Gastrocnemius medialis (tissue), 4 donors: ENCODE data around the gene TNFSF13. TPM values are rescaled to one million over a fixed set of nuclear protein-coding genes. Genes with fewer than 3 reads are reported as not detected.

Experiments
- ATAC-seq, 2 donors: fragments of 150-250 bp; one replicate each; pipeline ENCODE4 v1.9.1; 2016
- DNase-seq, 2 donors: peaks; one replicate each; pipeline ENCODE4 v3.0.0-alpha.2; 2019
- H3K27ac ChIP-seq, 4 donors: fragments of 200-600 bp; sonication (generic); 1 replicate in 1 of 4; 2 replicates in 3 of 4; pipeline ENCODE4 v1.5.1; 2016 to 2018; ENCODE audit warnings: mild to moderate bottlenecking in 2 of 4, moderate library complexity in 1 of 4
- H3K27me3 ChIP-seq, 3 donors: fragments of 200-600 bp; sonication (generic) in 2 of 3; 1 replicate in 1 of 3; 2 replicates in 2 of 3; pipeline versions ENCODE4 v1.5.1 to v1.6.0; 2016 to 2019; ENCODE audit warnings: mild to moderate bottlenecking in 1 of 3, moderate library complexity in 1 of 3
- H3K36me3 ChIP-seq, 2 donors: fragments of 200-600 bp; sonication (generic) in 1 of 2; one replicate each; pipeline ENCODE4 v1.5.1; 2017 to 2018
- H3K4me1 ChIP-seq, 2 donors: fragments of 200-600 bp; sonication (generic) in 1 of 2; one replicate each; pipeline ENCODE4 v1.5.1; 2016 to 2017; ENCODE audit warnings: mild to moderate bottlenecking in 2 of 2
- H3K4me3 ChIP-seq, 4 donors: fragments of 200-600 bp; sonication (generic) in 3 of 4; 1 replicate in 1 of 4; 2 replicates in 3 of 4; pipeline ENCODE4 v1.5.1; 2016 to 2019; ENCODE audit warnings: mild to moderate bottlenecking in 2 of 4
- H3K9me3 ChIP-seq, 3 donors: fragments of 200-600 bp; sonication (generic) in 2 of 3; 1 replicate in 1 of 3; 2 replicates in 2 of 3; pipeline ENCODE4 v1.5.1; 2016 to 2019
- POLR2A ChIP-seq, 2 donors: fragments of 450-650 bp; IDR thresholded peaks; one replicate each; pipeline ENCODE4 v1.6.1; 2017; ENCODE audit warnings: antibody characterized with exemption in 2 of 2, mild to moderate bottlenecking in 2 of 2, moderate library complexity in 2 of 2
- in situ Hi-C, 4 donors: fragments of 200-750 bp; cut with MboI; loops; one replicate each; pipeline versions ENCODE4 v1.15.0 to v1.8.0; 2017; ENCODE audit warnings: low sequenced_read_pairs in 4 of 4
- intact Hi-C: fragments of 100-400 bp; cut with DNase I; formaldehyde crosslinking; loops from one replicate; pipeline ENCODE4 v1.15.1; 2023; ENCODE audit warnings: low total_unique reads
- total RNA-seq, 4 donors: library from RNA; depleted of rRNA; stranded (reverse); fragments of >200 nt; gene quantifications; one replicate each; pipeline versions ENCODE4 v1.1.0 to v1.2.3, GENCODE V29; 2016
- TF ChIP-seq, protein P1 (sequence below), 5 experiments: fragments of 450-650 bp in 3 of 5; fragments of 200-600 bp in 2 of 5; sonication (generic) in 2 of 5; IDR thresholded peaks in 4 of 5; conservative IDR thresholded peaks in 1 of 5; 1 replicate in 4 of 5; 2 replicates in 1 of 5; pipeline ENCODE4 v1.5.1; 2016 to 2019; ENCODE audit warnings: antibody characterized with exemption in 5 of 5, mild to moderate bottlenecking in 3 of 5, moderate library complexity in 3 of 5

Gene TNFSF13
- total RNA-seq, 4 donors from 2014 or later, result 2.8 to 8.4 (median 5.0) TPM

DNA sequence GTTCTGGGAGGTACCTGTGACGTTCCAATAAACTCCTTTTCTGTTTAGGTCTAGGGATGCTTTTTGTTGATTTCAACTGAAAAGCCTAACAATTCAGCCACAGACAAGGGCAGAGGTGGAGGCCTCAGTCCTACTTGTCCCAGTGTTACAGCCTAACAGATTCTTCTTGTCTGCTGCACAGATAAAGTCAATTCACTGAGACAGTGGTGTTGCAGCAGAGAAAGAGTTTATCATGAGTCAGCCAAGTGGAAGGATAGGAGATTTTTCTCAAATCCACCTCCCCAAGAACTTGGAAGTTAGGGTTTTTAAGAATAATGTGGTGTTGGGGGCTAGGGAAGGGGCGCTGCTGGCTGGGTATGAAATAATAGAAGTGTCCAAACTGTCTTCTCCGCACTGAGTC is 20.5 kb upstream of the TNFSF13 start:
- no peak overlapping the region for H3K4me3 ChIP-seq
- H3K27ac ChIP-seq, result no peak overlapping the region
- H3K4me1 ChIP-seq, result no peaks in the 10 kb centered on the region
- in situ Hi-C loops (loop anchor here in 1 of 4 donors (25.0 kb wide), 1 partner anchor 176 kb away; the partner anchor contains the start of genes KCTD11 and TMEM95), intact Hi-C loops (no loop called here)
- TF ChIP-seq, protein P1, sequence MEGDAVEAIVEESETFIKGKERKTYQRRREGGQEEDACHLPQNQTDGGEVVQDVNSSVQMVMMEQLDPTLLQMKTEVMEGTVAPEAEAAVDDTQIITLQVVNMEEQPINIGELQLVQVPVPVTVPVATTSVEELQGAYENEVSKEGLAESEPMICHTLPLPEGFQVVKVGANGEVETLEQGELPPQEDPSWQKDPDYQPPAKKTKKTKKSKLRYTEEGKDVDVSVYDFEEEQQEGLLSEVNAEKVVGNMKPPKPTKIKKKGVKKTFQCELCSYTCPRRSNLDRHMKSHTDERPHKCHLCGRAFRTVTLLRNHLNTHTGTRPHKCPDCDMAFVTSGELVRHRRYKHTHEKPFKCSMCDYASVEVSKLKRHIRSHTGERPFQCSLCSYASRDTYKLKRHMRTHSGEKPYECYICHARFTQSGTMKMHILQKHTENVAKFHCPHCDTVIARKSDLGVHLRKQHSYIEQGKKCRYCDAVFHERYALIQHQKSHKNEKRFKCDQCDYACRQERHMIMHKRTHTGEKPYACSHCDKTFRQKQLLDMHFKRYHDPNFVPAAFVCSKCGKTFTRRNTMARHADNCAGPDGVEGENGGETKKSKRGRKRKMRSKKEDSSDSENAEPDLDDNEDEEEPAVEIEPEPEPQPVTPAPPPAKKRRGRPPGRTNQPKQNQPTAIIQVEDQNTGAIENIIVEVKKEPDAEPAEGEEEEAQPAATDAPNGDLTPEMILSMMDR (IDR thresholded peaks at IDR 0.05 in 4 of 5, conservative IDR thresholded peaks at IDR 0.05 in 1 of 5), result no peak
- TF ChIP-seq POLR2A (IDR thresholded peaks at IDR 0.05), result no peak
- ATAC-seq, result no peak
- DNase-seq, result no peak
- H3K9me3 ChIP-seq, result no peaks in the 10 kb centered on the region
- no peaks in the 10 kb centered on the region for H3K27me3 ChIP-seq
- no peaks in the 10 kb centered on the region for H3K36me3 ChIP-seq

GRCh38 chr17:7538891-7539545 is 19.5 kb upstream of the TNFSF13 start:
- ATAC-seq (no peak), DNase-seq (no peak)
- Histone ChIP-seq H3K4me1 (no peaks in the 10 kb centered on the region), H3K36me3 (no peaks in the 10 kb centered on the region), H3K27me3 (no peaks in the 10 kb centered on the region), H3K9me3 (no peaks in the 10 kb centered on the region), H3K27ac (no peak overlapping the region), H3K4me3 (no peak overlapping the region)
- in situ Hi-C loops, result loop anchor here in 1 of 4 donors (25.0 kb wide), 1 partner anchor 177 kb away; the partner anchor contains the start of genes KCTD11 and TMEM95
- TF ChIP-seq POLR2A (IDR thresholded peaks at IDR 0.05), result no peak
- TF ChIP-seq, protein P1 (IDR thresholded peaks at IDR 0.05 in 4 of 5, conservative IDR thresholded peaks at IDR 0.05 in 1 of 5), result no peak
- intact Hi-C loops, result no loop called here

DNA sequence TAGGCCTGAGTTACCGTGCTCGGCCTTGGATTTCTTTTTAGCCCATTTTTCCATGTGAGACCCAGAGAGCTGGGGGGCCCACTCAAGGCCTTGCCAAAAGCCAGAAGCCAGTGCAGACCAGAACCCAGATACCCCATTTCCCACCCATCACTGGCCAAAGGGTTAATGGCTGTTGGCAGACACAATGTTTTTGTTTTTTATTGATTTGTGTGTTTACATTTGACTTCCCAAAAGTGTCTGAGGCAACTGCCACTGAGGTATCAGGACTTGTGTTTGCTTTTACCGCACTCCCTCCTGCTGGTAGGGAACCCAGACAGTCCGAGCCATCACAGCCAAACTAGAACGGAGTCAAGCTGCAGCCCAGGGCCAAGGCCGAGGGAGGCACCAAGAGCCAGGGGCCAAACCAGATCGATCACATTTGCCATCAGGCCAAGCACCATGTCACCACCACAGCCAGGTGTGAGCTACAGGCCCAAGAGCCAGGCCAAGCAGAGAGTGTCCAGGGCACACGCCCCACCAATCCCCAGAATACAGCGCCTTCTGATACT is 17.4 kb upstream of the TNFSF13 start:
- H3K9me3 ChIP-seq, result no peaks in the 10 kb centered on the region
- DNase-seq, result no peak
- in situ Hi-C loops, result loop anchor here in 1 of 4 donors (25.0 kb wide), 1 partner anchor 179 kb away; the partner anchor contains the start of genes KCTD11 and TMEM95
- no peak for ATAC-seq
- H3K36me3 ChIP-seq, result no peaks in the 10 kb centered on the region
- intact Hi-C loops, result no loop called here
- H3K27me3 ChIP-seq, result no peaks in the 10 kb centered on the region
- no peak overlapping the region for H3K27ac ChIP-seq
- no peak overlapping the region for H3K4me3 ChIP-seq
- no peaks in the 10 kb centered on the region for H3K4me1 ChIP-seq
- no peak for TF ChIP-seq POLR2A (IDR thresholded peaks at IDR 0.05)

DNA sequence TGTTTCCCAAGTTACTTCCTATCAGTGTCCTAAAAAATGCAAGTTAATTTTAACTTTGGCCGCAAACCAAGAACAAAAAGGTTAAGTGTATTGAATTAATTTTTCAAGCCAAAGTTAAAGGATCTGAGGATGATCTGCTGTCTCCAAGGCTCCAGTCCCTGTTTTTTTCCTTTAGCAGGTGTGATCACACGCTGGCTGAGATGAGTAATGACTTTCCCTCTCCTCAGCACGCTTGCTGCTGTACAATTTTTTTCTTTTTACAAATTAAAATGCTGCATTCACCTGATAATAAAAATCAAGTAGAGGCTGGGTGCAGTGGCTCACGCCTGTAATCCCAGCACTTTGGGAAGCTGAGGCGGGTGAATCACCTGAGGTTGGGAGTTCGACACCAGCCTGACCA is 13.6 kb upstream of the TNFSF13 start:
- DNase-seq (no peak), ATAC-seq (no peak)
- Histone ChIP-seq H3K4me3 (no peak overlapping the region), H3K27me3 (no peaks in the 10 kb centered on the region), H3K4me1 (peaks cover 4 to 13% of the 10 kb centered on the region in 2 donors), H3K36me3 (no peaks in the 10 kb centered on the region), H3K9me3 (no peaks in the 10 kb centered on the region), H3K27ac (peak overlapping the region in 1 of 4 donors; percentile 43)
- intact Hi-C loops (no loop called here), in situ Hi-C loops (loop anchor here in 1 of 4 donors (25.0 kb wide), 1 partner anchor 183 kb away; the partner anchor contains the start of genes KCTD11 and TMEM95)
- TF ChIP-seq POLR2A (IDR thresholded peaks at IDR 0.05), result no peak
- TF ChIP-seq, protein P1 (IDR thresholded peaks at IDR 0.05 in 4 of 5, conservative IDR thresholded peaks at IDR 0.05 in 1 of 5), result no peak
